ENCODE results near the gene CLEC3B. TPM values are rescaled to one million over a fixed set of nuclear protein-coding genes. Genes with fewer than 3 reads are reported as not detected.

CLEC3B gene
- total and polyA plus RNA-seq, 10 of the 15 experiments (the other 5 are each of a cell fraction or from before 2014, with no cell fraction given), result 0.23 TPM; not detected in 9

- DNase-seq (ENCODE audit: low read depth, low spot score), result no peak
- ChIA-PET RAD21 (ENCODE audit: unreplicated experiment) (interaction anchor here (1.5 kb wide), 1 partner anchor 44 kb away, joined by 3 read pairs; no protein-coding TSS in a partner anchor), SMC1A (ENCODE audit: uncharacterized antibody, unreplicated experiment) (interaction anchor here (0.7 to 3.0 kb wide), 4 partner anchors 10 to 595 kb away, joined by 4 to 13 read pairs (median 10); no protein-coding TSS in a partner anchor), POLR2A (interaction anchor here (0.5 kb wide), 1 partner anchor 305 kb away, joined by 3 read pairs; no protein-coding TSS in a partner anchor), CTCF (interaction anchor here (0.6 to 1.2 kb wide), 5 partner anchors 10 to 221 kb away, joined by 3 to 6 read pairs (median 3); no protein-coding TSS in a partner anchor)
- Histone ChIP-seq H3K27me3 (replicated peaks in 1 of 2; ENCODE audit: control insufficient read depth in 2 of 2, insufficient read depth in 2 of 2, low read length in 1 of 2) (no peaks in the 10 kb centered on the region), H3K36me3 (ENCODE audit: control insufficient read depth in 2 of 2, insufficient read depth in 2 of 2, low read length in 1 of 2) (no peaks in the 10 kb centered on the region), H3K9ac (ENCODE audit: control insufficient read depth, insufficient read depth, low read length) (no peak overlapping the region), H3K9me3 (replicated peaks; ENCODE audit: control insufficient read depth, insufficient read depth, low read length) (no peaks in the 10 kb centered on the region), H4K20me1 (ENCODE audit: control insufficient read depth, insufficient read depth) (no peaks in the 10 kb centered on the region), H3K27ac (ENCODE audit: control insufficient read depth, insufficient read depth) (no peak overlapping the region), H2AFZ (ENCODE audit: control insufficient read depth, low read depth, low read length) (no peak overlapping the region), H3K4me1 (ENCODE audit: control insufficient read depth, insufficient read depth, low read length) (no peaks in the 10 kb centered on the region), H3K79me2 (ENCODE audit: control insufficient read depth, insufficient read depth, low read length) (no peaks in the 10 kb centered on the region), H3K4me3 (no peak overlapping the region), H3K4me2 (ENCODE audit: control insufficient read depth, insufficient read depth) (no peak overlapping the region)
- in situ Hi-C loops (cut with MboI), result no loop called here
- TF ChIP-seq SMC3 (IDR thresholded peaks at IDR 0.05; ENCODE audit: borderline replicate concordance, low read length) (no peak), KDM1A (IDR thresholded peaks at IDR 0.05; ENCODE audit: borderline replicate concordance) (no peak), CBFB (IDR thresholded peaks at IDR 0.05; ENCODE audit: low read depth) (no peak), MTA3 (IDR thresholded peaks at IDR 0.05; ENCODE audit: borderline replicate concordance, low read length) (no peak), HDGF (IDR thresholded peaks at IDR 0.05) (no peak), JUND (IDR thresholded peaks at IDR 0.05; ENCODE audit: low read depth, low read length) (no peak), CHD4 (IDR thresholded peaks at IDR 0.05) (no peak), BACH1 (IDR thresholded peaks at IDR 0.05; ENCODE audit: borderline replicate concordance) (no peak)
- ATAC-seq, result no peak; the same call in 2 of the 3 replicates
- intact Hi-C loops (cut with micrococcal nuclease; ENCODE audit: unreplicated experiment), result no loop called here
- FAIRE-seq, result no peak
- WGBS (ENCODE audit: insufficient coverage, insufficient replicate concordance, low lambda C conversion rate, missing lambda C conversion rate), result 0% methylated on average over 1 of the region's 1 CpG
- no TSS peak for BruUV-seq (replicated peaks)
Measured at GRCh38 chr3:45065373-45065720, 39.2 kb downstream of the CLEC3B start.
